NCI-H1105 (cell line): ENCODE data around the gene HNRNPL.
"Not testable (repeated sequence)": the region's sequence is repeated elsewhere in the genome, so short reads cannot be mapped to it uniquely, and the experiment has no call there.

ENCODE experiments used
- DNase-seq: peaks from one replicate; lab custom pipeline; 2025; lab: John Stamatoyannopoulos, UW

HNRNPL gene

GRCh38 chr19:38801359-38802095 lies 48.3 kb downstream of the HNRNPL start:
- no peak for DNase-seq

DNA sequence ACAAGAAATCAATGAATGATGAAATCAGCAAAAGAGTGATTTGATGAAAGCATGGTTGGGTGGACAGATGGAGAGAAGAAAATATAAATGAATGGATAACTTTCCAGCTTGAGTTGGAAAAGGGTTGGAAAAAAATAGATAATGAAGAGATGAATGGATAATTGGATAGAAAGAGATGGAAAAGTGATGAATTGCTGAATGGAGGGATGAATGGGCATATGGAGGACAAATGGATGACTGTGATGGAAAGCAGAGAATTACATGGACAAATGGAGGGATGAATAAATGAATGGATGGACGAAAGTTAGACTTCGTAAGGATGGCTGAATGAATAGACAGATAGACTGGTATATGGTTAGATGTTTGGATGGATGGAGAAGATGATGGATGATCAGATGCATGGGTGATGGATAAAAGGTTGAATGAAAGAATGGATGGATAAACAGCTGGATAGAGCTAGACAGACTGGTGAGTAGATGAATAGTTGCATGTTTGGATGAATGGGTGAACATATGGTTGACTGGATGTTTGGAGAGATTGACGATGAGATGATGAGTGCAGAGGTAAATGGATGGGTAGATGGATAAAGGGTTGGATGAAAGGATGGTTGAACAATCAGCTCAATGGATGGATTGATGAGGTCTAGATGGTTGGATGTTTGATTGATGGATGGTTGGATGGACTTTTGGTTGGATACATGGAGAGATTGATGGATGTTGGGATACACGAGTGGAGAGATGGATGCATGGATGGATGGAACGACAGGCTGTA lies 49.0 kb downstream of the HNRNPL start:
- no peak for DNase-seq

GRCh38 chr19:38799104-38799503 lies 50.7 kb downstream of the HNRNPL start:
- no peak for DNase-seq

- DNase-seq, result not testable (repeated sequence)
Observed at GRCh38 chr19:38797781-38798180, 52.0 kb downstream of the HNRNPL start.

DNA sequence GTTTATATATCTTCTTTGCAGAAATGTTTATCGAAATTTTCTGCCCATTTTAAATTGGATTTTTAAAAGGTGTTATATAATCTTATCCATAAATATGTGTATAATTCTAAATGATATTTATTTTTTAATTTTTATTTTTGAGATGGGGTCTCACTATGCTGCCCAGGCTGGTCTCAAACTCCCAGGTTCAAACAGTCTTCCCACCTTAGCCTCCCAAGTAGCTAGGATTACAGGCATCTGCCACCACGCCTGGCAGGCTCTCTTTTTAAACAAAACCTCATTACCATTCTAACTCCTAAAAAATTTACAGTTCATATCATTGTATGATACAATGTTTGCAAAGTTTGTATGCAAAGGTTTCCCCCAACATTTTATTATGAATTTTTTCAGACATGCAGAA lies 53.6 kb downstream of the HNRNPL start:
- no peak for DNase-seq

DNA sequence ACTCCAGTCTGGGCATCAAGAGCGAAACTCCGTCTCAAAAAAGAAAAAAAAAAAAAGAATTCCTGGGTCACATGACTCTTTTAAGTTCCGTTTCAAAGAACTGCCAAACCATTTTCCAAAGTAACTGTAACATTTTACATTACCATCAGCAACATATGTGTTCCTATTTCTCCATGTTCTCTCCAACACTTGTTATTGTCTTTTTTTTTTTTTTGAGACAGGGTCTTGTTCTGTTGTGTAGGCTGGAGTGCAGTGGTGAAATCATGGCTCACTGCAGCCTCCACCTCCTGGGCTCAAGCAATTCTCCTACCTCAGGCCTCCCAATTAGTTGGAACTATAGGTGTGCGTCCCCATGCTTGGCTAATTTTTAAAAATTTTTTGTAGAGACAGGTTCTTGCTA lies 54.2 kb downstream of the HNRNPL start:
- no peak for DNase-seq

DNA sequence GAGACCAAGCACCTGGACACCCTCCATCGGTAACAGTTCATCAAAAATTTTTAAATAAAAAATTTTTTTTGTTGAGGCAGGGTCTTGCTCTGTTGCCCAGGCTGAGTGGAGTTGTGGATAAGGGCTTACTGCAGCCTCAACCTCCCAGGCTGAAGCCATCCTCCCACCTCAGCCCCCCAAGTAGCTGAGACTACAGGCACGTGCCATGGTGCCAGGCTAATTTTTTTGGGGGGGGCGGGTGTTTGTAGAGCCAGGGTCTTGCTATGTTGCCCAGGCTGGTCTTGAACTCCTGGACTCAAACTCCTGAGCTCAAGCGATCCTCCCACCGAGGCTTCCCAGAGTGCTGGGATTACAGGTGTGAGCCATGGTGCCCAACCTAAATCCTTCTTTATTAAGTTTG lies 56.1 kb downstream of the HNRNPL start:
- no peak for DNase-seq

DNA sequence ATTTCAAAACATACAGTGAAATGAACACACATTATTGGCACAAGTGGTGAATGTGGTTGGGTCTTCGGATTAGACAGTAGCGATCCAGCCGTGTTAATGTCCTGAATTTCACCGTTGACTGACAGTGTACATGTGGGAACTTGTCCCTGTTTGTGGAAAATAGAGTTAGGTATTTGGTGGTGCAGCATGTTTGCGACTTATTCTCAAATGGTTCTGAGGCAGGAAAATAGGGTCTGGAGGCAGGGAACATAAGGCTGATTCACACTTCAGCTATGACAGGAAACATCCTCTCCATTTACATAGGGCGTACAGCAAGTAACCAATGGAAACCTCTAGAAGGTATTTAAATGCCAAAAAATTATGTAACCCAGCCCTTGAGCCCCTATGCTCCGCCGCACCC lies 56.6 kb downstream of the HNRNPL start:
- no peak for DNase-seq

GRCh38 chr19:38792250-38793111 lies 57.3 kb downstream of the HNRNPL start:
- no peak for DNase-seq

DNA sequence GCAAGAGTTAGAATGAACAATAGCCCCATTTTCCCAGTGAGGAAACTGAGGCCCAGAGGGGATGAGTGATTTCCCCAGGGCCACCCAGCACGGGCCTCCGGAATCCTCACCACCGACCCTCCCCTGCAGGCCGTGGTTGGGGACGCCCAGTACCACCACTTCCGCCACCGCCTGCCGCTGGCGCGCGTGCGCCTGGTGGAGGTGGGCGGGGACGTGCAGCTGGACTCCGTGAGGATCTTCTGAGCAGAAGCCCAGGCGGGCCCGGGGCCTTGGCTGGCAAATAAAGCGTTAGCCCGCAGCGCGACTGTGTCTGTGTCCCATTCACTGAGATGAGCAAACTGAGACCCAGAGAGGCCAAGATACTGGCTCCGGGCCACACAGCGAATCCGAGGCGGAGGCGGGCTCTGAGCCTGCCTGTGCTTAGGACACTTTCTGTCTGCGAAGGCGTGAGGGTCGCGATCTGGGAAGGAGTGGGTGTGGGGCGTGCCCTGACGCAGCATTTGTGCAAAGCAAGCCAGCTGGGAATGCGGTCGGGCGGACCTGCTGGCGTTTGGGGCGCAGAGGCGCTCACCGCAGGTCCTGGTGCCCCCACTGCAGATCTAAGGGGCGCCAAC lies 58.2 kb downstream of the HNRNPL start:
- not testable (repeated sequence) for DNase-seq

DNA sequence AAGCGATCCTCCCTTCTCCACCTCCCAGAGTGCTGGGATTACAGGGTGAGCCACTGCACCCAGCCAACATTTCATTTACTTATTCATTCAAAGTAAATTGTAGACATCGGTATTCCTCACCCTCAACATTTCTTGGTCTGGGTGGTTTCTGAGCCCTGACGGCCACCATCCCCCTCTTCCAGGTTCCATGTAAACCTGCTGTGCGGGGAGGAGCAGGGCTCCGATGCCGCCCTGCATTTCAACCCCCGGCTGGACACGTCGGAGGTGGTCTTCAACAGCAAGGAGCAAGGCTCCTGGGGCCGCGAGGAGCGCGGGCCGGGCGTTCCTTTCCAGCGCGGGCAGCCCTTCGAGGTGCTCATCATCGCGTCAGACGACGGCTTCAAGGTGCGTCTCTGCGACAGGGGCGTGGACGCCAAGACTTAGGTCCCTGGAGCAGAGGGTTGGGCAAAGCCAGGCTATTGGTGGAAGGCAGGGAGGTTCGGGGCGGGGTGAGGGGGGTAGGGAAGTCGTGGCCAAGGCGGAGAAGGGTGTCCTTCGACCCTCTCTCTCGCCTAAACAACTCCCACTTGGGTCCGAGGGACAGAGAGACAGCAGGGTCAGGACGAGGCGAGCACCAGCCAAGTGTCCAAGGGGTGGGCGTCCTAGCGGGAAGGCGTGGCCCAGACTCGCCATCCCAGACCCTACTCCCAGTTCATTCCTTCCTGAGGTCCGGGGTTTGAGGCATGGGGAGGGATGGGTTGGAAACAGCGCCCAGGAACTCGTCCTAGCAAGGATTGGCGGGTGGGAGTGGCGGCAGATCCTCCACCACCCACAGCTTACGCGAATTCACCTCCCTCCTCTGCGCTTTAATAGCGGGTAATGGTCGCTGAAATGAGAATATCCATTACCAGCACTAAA lies 59.0 kb downstream of the HNRNPL start:
- DNase-seq, result not testable (repeated sequence)

GRCh38 chr19:38788478-38789243 lies 61.1 kb downstream of the HNRNPL start, which contains the start of gene LGALS7B:
Gene LGALS7B (plus strand): TSS chr19:38789200. CDS start chr19:38789227, 27 bp downstream.
- no peak for DNase-seq

DNA sequence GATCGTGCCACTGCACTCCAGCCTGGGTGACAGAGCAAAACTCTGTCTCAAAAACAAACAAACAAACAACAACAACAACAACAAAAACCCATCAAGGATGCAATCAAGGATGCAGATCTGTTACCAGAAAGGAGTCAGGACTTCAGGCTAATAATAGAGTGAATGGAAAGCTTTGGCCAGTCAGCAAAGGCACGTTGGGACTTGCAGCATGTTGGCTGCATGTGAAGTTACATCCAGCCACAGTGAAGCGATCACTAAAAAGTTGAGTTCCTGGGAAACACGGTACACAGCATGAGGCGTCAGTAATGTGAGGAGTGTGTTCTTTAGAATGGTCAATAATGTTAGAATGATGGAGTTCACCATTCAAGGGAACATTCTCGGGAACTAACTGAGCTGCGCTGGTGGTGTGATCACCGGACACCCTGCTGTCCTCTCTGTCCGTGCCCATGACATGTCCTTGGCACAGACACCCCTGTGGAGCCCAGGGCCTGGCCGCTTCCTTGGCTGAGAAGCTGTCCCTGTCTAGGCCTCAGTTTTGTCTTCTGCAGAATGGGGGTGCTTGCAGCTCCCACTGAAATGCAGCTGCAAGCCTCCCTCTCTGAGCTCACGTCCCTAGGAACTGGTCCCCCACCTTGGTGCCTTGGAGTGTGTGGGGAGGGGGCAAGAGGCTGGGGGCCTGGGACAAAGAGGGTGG lies 63.1 kb downstream of the HNRNPL start:
- DNase-seq, result no peak
